Gastrocnemius medialis (tissue), 4 donors: ENCODE results near the gene PSME3IP1.

Experiments
- POLR2A ChIP-seq, 2 donors: fragments of 450-650 bp; IDR thresholded peaks; one replicate each; pipeline ENCODE4 v1.6.1; 2017; ENCODE audit warnings: antibody characterized with exemption in 2 of 2, mild to moderate bottlenecking in 2 of 2, moderate library complexity in 2 of 2
- TF ChIP-seq, protein P1 (sequence below), 5 experiments: fragments of 450-650 bp in 3 of 5; fragments of 200-600 bp in 2 of 5; sonication (generic) in 2 of 5; IDR thresholded peaks in 4 of 5; conservative IDR thresholded peaks in 1 of 5; 1 replicate in 4 of 5; 2 replicates in 1 of 5; pipeline ENCODE4 v1.5.1; 2016 to 2019; ENCODE audit warnings: antibody characterized with exemption in 5 of 5, mild to moderate bottlenecking in 3 of 5, moderate library complexity in 3 of 5

DNA sequence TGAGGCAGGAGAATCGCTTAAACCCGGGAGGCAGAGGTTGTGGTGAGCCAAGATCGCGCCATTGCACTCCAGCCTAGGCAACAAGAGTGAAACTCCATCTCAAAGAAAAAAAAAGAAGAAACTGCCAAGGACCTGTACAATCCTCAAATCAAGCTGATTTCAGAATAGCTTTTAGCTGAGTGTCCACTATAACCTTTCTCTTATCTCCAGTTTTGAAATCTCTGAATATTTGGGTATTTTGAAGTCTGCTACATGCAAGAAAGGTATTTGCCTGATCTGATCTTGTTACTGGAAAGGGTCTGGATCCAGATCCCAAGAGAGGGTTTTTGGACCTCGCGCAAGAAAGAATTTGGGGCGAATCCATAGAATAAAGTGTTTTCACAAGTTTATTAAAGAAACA, 40.1 kb upstream of the PSME3IP1 start:
- TF ChIP-seq, protein P1, sequence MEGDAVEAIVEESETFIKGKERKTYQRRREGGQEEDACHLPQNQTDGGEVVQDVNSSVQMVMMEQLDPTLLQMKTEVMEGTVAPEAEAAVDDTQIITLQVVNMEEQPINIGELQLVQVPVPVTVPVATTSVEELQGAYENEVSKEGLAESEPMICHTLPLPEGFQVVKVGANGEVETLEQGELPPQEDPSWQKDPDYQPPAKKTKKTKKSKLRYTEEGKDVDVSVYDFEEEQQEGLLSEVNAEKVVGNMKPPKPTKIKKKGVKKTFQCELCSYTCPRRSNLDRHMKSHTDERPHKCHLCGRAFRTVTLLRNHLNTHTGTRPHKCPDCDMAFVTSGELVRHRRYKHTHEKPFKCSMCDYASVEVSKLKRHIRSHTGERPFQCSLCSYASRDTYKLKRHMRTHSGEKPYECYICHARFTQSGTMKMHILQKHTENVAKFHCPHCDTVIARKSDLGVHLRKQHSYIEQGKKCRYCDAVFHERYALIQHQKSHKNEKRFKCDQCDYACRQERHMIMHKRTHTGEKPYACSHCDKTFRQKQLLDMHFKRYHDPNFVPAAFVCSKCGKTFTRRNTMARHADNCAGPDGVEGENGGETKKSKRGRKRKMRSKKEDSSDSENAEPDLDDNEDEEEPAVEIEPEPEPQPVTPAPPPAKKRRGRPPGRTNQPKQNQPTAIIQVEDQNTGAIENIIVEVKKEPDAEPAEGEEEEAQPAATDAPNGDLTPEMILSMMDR (IDR thresholded peaks at IDR 0.05 in 4 of 5, conservative IDR thresholded peaks at IDR 0.05 in 1 of 5) = no peak
- TF ChIP-seq POLR2A (IDR thresholded peaks at IDR 0.05) = no peak
